ENCODE measurements around the gene LDHB.

DNA sequence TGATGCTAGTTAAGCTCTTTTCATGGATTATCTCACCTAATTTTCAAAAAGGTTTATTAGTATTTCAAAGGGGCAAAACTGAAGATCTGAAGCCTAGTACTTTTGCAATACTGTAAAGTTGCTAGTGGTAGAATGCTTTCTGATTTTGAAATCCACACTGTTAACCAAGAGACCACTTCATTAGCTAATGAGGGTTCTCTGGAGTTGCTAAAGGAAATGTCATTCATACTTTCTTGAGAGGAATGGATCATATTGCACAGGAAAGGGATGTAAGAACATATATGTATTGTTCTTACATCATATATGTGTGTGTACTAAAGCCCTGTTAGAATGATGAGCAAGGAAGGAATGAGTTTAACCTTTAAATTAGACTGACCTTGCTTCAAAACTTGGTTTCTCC is 39.0 kb upstream of the LDHB start:
- TF ChIP-seq POLR2A (IDR thresholded peaks at IDR 0.05; ENCODE audit: extremely low read depth, insufficient read length) = no peak
- TF ChIP-seq, protein P1, sequence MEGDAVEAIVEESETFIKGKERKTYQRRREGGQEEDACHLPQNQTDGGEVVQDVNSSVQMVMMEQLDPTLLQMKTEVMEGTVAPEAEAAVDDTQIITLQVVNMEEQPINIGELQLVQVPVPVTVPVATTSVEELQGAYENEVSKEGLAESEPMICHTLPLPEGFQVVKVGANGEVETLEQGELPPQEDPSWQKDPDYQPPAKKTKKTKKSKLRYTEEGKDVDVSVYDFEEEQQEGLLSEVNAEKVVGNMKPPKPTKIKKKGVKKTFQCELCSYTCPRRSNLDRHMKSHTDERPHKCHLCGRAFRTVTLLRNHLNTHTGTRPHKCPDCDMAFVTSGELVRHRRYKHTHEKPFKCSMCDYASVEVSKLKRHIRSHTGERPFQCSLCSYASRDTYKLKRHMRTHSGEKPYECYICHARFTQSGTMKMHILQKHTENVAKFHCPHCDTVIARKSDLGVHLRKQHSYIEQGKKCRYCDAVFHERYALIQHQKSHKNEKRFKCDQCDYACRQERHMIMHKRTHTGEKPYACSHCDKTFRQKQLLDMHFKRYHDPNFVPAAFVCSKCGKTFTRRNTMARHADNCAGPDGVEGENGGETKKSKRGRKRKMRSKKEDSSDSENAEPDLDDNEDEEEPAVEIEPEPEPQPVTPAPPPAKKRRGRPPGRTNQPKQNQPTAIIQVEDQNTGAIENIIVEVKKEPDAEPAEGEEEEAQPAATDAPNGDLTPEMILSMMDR (IDR thresholded peaks at IDR 0.05; ENCODE audit: low read depth, low read length) = no peak
- TF ChIP-seq, protein P2, sequence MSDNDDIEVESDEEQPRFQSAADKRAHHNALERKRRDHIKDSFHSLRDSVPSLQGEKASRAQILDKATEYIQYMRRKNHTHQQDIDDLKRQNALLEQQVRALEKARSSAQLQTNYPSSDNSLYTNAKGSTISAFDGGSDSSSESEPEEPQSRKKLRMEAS (IDR thresholded peaks at IDR 0.05; ENCODE audit: low read depth, low read length) = no peak

Data from NB4 (cell line).